ENCODE measurements around the gene DCDC2C.

The DCDC2C gene

GRCh38 chr2:3729786-3730185 is 26.4 kb downstream of the DCDC2C start:
- no peak for DNase-seq
- peaks cover 10% of the 10 kb centered on the region for H3K27me3 ChIP-seq (ENCODE audit: insufficient read depth, low read length, poor library complexity)
- TF ChIP-seq CTCF (IDR thresholded peaks at IDR 0.05; ENCODE audit: borderline replicate concordance, extremely low read depth, low read length, poor library complexity, severe bottlenecking), result no peak
- no peak for TF ChIP-seq EZH2 (IDR thresholded peaks at IDR 0.05; ENCODE audit: borderline replicate concordance, low read depth, low read length, severe bottlenecking)

GRCh38 chr2:3730646-3731045 is 27.3 kb downstream of the DCDC2C start:
- H3K9ac ChIP-seq (ENCODE audit: low read depth, low read length), result no peak overlapping the region
- TF ChIP-seq CTCF (IDR thresholded peaks at IDR 0.05; ENCODE audit: borderline replicate concordance, extremely low read depth, low read length, poor library complexity, severe bottlenecking) (no peak), EZH2 (IDR thresholded peaks at IDR 0.05; ENCODE audit: borderline replicate concordance, low read depth, low read length, severe bottlenecking) (no peak)

More at GRCh38 chr2:3729786-3730185, 26.4 kb downstream of the DCDC2C start:
- Histone ChIP-seq H3K4me1 (ENCODE audit: insufficient read depth, low read length) (no peaks in the 10 kb centered on the region), H3K9ac (ENCODE audit: low read depth, low read length) (no peak overlapping the region), H3K4me3 (ENCODE audit: low read depth in 1 of 2, low read length in 2 of 2) (no peak overlapping the region), H3K4me2 (ENCODE audit: insufficient read depth, low read length) (no peak overlapping the region), H3K27ac (ENCODE audit: low read length) (no peak overlapping the region), H3K9me3 (ENCODE audit: insufficient read depth, low read length, severe bottlenecking) (no peaks in the 10 kb centered on the region), H4K20me1 (ENCODE audit: insufficient read depth, low read length) (peaks cover 3% of the 10 kb centered on the region; the same call in 1 of the 2 replicates), H3K79me2 (ENCODE audit: insufficient read depth, low read length) (no peaks in the 10 kb centered on the region), H3K36me3 (ENCODE audit: insufficient read depth, low read length) (no peaks in the 10 kb centered on the region), H2AFZ (ENCODE audit: low read depth, low read length) (no peak overlapping the region)
- no peak for ATAC-seq (ENCODE audit: insufficient read depth, low read depth)

GRCh38 chr2:3731829-3732228 is 28.5 kb downstream of the DCDC2C start:
- H3K36me3 ChIP-seq (ENCODE audit: insufficient read depth, low read length), result no peaks in the 10 kb centered on the region
- peaks cover 10% of the 10 kb centered on the region for H3K27me3 ChIP-seq (ENCODE audit: insufficient read depth, low read length, poor library complexity)
- ATAC-seq (ENCODE audit: insufficient read depth, low read depth), result no peak
- DNase-seq, result no peak
- TF ChIP-seq EZH2 (IDR thresholded peaks at IDR 0.05; ENCODE audit: borderline replicate concordance, low read depth, low read length, severe bottlenecking) (no peak), CTCF (IDR thresholded peaks at IDR 0.05; ENCODE audit: borderline replicate concordance, extremely low read depth, low read length, poor library complexity, severe bottlenecking) (no peak)
- H3K9me3 ChIP-seq (ENCODE audit: insufficient read depth, low read length, severe bottlenecking), result no peaks in the 10 kb centered on the region
- H3K4me2 ChIP-seq (ENCODE audit: insufficient read depth, low read length), result no peak overlapping the region
- peaks cover 3% of the 10 kb centered on the region; the same call in 1 of the 2 replicates for H4K20me1 ChIP-seq (ENCODE audit: insufficient read depth, low read length)
- H3K4me1 ChIP-seq (ENCODE audit: insufficient read depth, low read length), result no peaks in the 10 kb centered on the region
- H3K27ac ChIP-seq (ENCODE audit: low read length), result no peak overlapping the region
- no peak overlapping the region for H3K9ac ChIP-seq (ENCODE audit: low read depth, low read length)
- no peak overlapping the region for H2AFZ ChIP-seq (ENCODE audit: low read depth, low read length)
- H3K79me2 ChIP-seq (ENCODE audit: insufficient read depth, low read length), result no peaks in the 10 kb centered on the region
- H3K4me3 ChIP-seq (ENCODE audit: low read depth in 1 of 2, low read length in 2 of 2), result no peak overlapping the region

More at GRCh38 chr2:3730646-3731045, 27.3 kb downstream of the DCDC2C start:
- H2AFZ ChIP-seq (ENCODE audit: low read depth, low read length), result no peak overlapping the region
- DNase-seq (no peak), ATAC-seq (ENCODE audit: insufficient read depth, low read depth) (no peak)
- H3K4me1 ChIP-seq (ENCODE audit: insufficient read depth, low read length), result no peaks in the 10 kb centered on the region
- no peaks in the 10 kb centered on the region for H3K36me3 ChIP-seq (ENCODE audit: insufficient read depth, low read length)
- no peak overlapping the region for H3K4me3 ChIP-seq (ENCODE audit: low read depth in 1 of 2, low read length in 2 of 2)
- H4K20me1 ChIP-seq (ENCODE audit: insufficient read depth, low read length), result peaks cover 3% of the 10 kb centered on the region; the same call in 1 of the 2 replicates
- H3K27me3 ChIP-seq (ENCODE audit: insufficient read depth, low read length, poor library complexity), result peaks cover 10% of the 10 kb centered on the region
- no peak overlapping the region for H3K27ac ChIP-seq (ENCODE audit: low read length)
- H3K79me2 ChIP-seq (ENCODE audit: insufficient read depth, low read length), result no peaks in the 10 kb centered on the region
- no peaks in the 10 kb centered on the region for H3K9me3 ChIP-seq (ENCODE audit: insufficient read depth, low read length, severe bottlenecking)
- H3K4me2 ChIP-seq (ENCODE audit: insufficient read depth, low read length), result no peak overlapping the region

GRCh38 chr2:3736112-3736511 is 32.7 kb downstream of the DCDC2C start:
- no peak overlapping the region for H2AFZ ChIP-seq (ENCODE audit: low read depth, low read length)
- H4K20me1 ChIP-seq (ENCODE audit: insufficient read depth, low read length), result no peaks in the 10 kb centered on the region
- no peak overlapping the region for H3K4me3 ChIP-seq (ENCODE audit: low read depth in 1 of 2, low read length in 2 of 2)
- peaks cover 8% of the 10 kb centered on the region for H3K27me3 ChIP-seq (ENCODE audit: insufficient read depth, low read length, poor library complexity)
- TF ChIP-seq CTCF (IDR thresholded peaks at IDR 0.05; ENCODE audit: borderline replicate concordance, extremely low read depth, low read length, poor library complexity, severe bottlenecking) (no peak), EZH2 (IDR thresholded peaks at IDR 0.05; ENCODE audit: borderline replicate concordance, low read depth, low read length, severe bottlenecking) (no peak)
- H3K9ac ChIP-seq (ENCODE audit: low read depth, low read length), result no peak overlapping the region
- no peaks in the 10 kb centered on the region for H3K36me3 ChIP-seq (ENCODE audit: insufficient read depth, low read length)
- DNase-seq (no peak), ATAC-seq (ENCODE audit: insufficient read depth, low read depth) (no peak)
- no peak overlapping the region for H3K27ac ChIP-seq (ENCODE audit: low read length)
- H3K4me2 ChIP-seq (ENCODE audit: insufficient read depth, low read length), result no peak overlapping the region
- no peaks in the 10 kb centered on the region for H3K4me1 ChIP-seq (ENCODE audit: insufficient read depth, low read length)
- H3K9me3 ChIP-seq (ENCODE audit: insufficient read depth, low read length, severe bottlenecking), result no peaks in the 10 kb centered on the region
- no peaks in the 10 kb centered on the region for H3K79me2 ChIP-seq (ENCODE audit: insufficient read depth, low read length)
